ENCODE data around the gene NXPH2. TPM values are rescaled to one million over a fixed set of nuclear protein-coding genes. Genes with fewer than 3 reads are reported as not detected.

Gene NXPH2
- polyA plus RNA-seq, 1 of the 3 experiments (the other 2 are of a cell fraction) = not detected

DNA sequence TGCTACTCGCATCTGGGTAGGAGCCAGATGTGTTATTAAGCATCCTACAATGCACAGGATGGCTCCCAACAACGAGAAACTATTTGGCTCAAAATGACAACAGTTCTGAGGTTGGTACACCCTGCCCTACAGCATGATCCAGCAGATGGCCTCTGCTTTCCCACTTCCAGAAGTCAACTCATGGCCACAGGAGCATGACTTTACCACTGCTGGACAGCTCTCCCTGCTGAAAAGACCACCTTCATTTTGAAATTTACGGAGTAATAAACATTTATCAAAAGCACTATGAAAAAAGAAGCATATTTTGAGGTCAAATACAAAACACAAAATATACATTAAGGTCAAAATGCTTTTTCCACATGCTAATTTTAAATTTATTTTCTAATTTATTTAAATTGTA, 13.7 kb downstream of the NXPH2 start:
- Histone ChIP-seq H3K9ac (no peak overlapping the region), H3K9me3 (no peaks in the 10 kb centered on the region; the same call in 1 of the 2 replicates), H3F3A (replicated peaks; ENCODE audit: insufficient read depth) (no peaks in the 10 kb centered on the region), H3K79me2 (ENCODE audit: insufficient read depth) (no peaks in the 10 kb centered on the region), H3K36me3 (replicated peaks in 1 of 2; ENCODE audit: control insufficient read depth in 1 of 2, insufficient read depth in 2 of 2, low read length in 1 of 2) (no peaks in the 10 kb centered on the region), H2AFZ (ENCODE audit: low read depth) (no peak overlapping the region), H3K4me2 (no peak overlapping the region), H3K4me1 (ENCODE audit: control insufficient read depth in 1 of 2, insufficient read depth in 2 of 2, low read depth in 1 of 2, low read length in 1 of 2) (no peaks in the 10 kb centered on the region), H3K4me3 (ENCODE audit: low read depth in 2 of 2, low read length in 1 of 2) (no peak overlapping the region), H3K27me3 (ENCODE audit: insufficient read depth) (no peaks in the 10 kb centered on the region), H4K20me1 (ENCODE audit: insufficient read depth) (no peaks in the 10 kb centered on the region), H3K9me2 (no peaks in the 10 kb centered on the region), H3K27ac (ENCODE audit: low read depth in 2 of 2, low read length in 1 of 2) (no peak overlapping the region)
- no peak for DNase-seq
- POLR2A ChIA-PET = no interaction called here
- CTCF ChIA-PET = interaction anchor here (3.8 kb wide), 1 partner anchor 20 kb away, joined by 13 read pairs; no protein-coding TSS in a partner anchor
- 34% methylated on average over 3 of the region's 3 CpGs for WGBS (ENCODE audit: low lambda C conversion rate)
- TF ChIP-seq, protein P1, sequence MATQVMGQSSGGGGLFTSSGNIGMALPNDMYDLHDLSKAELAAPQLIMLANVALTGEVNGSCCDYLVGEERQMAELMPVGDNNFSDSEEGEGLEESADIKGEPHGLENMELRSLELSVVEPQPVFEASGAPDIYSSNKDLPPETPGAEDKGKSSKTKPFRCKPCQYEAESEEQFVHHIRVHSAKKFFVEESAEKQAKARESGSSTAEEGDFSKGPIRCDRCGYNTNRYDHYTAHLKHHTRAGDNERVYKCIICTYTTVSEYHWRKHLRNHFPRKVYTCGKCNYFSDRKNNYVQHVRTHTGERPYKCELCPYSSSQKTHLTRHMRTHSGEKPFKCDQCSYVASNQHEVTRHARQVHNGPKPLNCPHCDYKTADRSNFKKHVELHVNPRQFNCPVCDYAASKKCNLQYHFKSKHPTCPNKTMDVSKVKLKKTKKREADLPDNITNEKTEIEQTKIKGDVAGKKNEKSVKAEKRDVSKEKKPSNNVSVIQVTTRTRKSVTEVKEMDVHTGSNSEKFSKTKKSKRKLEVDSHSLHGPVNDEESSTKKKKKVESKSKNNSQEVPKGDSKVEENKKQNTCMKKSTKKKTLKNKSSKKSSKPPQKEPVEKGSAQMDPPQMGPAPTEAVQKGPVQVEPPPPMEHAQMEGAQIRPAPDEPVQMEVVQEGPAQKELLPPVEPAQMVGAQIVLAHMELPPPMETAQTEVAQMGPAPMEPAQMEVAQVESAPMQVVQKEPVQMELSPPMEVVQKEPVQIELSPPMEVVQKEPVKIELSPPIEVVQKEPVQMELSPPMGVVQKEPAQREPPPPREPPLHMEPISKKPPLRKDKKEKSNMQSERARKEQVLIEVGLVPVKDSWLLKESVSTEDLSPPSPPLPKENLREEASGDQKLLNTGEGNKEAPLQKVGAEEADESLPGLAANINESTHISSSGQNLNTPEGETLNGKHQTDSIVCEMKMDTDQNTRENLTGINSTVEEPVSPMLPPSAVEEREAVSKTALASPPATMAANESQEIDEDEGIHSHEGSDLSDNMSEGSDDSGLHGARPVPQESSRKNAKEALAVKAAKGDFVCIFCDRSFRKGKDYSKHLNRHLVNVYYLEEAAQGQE (IDR thresholded peaks at IDR 0.05; ENCODE audit: low read depth, low read length) = no peak
- TF ChIP-seq RFX5 (IDR thresholded peaks at IDR 0.05; ENCODE audit: low read length) (no peak), SIN3A (IDR thresholded peaks at IDR 0.05; ENCODE audit: borderline replicate concordance, low read depth, low read length) (no peak), GABPA (IDR thresholded peaks at IDR 0.05; ENCODE audit: low read depth) (no peak), EP300 (IDR thresholded peaks at IDR 0.05; ENCODE audit: borderline replicate concordance in 1 of 2, low read depth in 1 of 2, low read length in 1 of 2) (no peak), TAF1 (IDR thresholded peaks at IDR 0.05; ENCODE audit: borderline replicate concordance, low read depth, low read length) (no peak), EZH2phosphoT487 (IDR thresholded peaks at IDR 0.05; ENCODE audit: borderline replicate concordance, low read depth) (no peak), TEAD4 (IDR thresholded peaks at IDR 0.05; ENCODE audit: borderline replicate concordance, insufficient read depth) (no peak), CHD2 (IDR thresholded peaks at IDR 0.05; ENCODE audit: low read length, partially characterized antibody) (no peak), ELF1 (IDR thresholded peaks at IDR 0.05) (no peak), FOSL2 (IDR thresholded peaks at IDR 0.05; ENCODE audit: borderline replicate concordance, low read depth) (no peak), RCOR1 (IDR thresholded peaks at IDR 0.05; ENCODE audit: low read length) (no peak)
- TF ChIP-seq, protein P2, sequence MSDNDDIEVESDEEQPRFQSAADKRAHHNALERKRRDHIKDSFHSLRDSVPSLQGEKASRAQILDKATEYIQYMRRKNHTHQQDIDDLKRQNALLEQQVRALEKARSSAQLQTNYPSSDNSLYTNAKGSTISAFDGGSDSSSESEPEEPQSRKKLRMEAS (IDR thresholded peaks at IDR 0.05; ENCODE audit: low read depth) = no peak
- TF ChIP-seq, protein P3, sequence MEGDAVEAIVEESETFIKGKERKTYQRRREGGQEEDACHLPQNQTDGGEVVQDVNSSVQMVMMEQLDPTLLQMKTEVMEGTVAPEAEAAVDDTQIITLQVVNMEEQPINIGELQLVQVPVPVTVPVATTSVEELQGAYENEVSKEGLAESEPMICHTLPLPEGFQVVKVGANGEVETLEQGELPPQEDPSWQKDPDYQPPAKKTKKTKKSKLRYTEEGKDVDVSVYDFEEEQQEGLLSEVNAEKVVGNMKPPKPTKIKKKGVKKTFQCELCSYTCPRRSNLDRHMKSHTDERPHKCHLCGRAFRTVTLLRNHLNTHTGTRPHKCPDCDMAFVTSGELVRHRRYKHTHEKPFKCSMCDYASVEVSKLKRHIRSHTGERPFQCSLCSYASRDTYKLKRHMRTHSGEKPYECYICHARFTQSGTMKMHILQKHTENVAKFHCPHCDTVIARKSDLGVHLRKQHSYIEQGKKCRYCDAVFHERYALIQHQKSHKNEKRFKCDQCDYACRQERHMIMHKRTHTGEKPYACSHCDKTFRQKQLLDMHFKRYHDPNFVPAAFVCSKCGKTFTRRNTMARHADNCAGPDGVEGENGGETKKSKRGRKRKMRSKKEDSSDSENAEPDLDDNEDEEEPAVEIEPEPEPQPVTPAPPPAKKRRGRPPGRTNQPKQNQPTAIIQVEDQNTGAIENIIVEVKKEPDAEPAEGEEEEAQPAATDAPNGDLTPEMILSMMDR (IDR thresholded peaks at IDR 0.05) = no peak
- TF ChIP-seq, protein P4, sequence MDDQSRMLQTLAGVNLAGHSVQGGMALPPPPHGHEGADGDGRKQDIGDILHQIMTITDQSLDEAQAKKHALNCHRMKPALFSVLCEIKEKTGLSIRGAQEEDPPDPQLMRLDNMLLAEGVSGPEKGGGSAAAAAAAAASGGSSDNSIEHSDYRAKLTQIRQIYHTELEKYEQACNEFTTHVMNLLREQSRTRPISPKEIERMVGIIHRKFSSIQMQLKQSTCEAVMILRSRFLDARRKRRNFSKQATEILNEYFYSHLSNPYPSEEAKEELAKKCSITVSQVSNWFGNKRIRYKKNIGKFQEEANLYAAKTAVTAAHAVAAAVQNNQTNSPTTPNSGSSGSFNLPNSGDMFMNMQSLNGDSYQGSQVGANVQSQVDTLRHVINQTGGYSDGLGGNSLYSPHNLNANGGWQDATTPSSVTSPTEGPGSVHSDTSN (IDR thresholded peaks at IDR 0.05) = no peak
- TF ChIP-seq, protein P5, sequence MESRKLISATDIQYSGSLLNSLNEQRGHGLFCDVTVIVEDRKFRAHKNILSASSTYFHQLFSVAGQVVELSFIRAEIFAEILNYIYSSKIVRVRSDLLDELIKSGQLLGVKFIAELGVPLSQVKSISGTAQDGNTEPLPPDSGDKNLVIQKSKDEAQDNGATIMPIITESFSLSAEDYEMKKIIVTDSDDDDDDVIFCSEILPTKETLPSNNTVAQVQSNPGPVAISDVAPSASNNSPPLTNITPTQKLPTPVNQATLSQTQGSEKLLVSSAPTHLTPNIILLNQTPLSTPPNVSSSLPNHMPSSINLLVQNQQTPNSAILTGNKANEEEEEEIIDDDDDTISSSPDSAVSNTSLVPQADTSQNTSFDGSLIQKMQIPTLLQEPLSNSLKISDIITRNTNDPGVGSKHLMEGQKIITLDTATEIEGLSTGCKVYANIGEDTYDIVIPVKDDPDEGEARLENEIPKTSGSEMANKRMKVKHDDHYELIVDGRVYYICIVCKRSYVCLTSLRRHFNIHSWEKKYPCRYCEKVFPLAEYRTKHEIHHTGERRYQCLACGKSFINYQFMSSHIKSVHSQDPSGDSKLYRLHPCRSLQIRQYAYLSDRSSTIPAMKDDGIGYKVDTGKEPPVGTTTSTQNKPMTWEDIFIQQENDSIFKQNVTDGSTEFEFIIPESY (IDR thresholded peaks at IDR 0.05; ENCODE audit: borderline replicate concordance, low read depth) = no peak
